GM23338 (cell line): Measurements from ENCODE around the gene OSBPL1A. TPM values are rescaled to one million over a fixed set of nuclear protein-coding genes. Genes with fewer than 3 reads are reported as not detected.

Experiments
- ATAC-seq: fragments of 200-7000 bp; cut with Tn5 transposase; 3 replicates; pipeline ENCODE4 v1.9.1; 2020
- DNase-seq: peaks from one replicate; pipeline ENCODE4 v3.0.0-alpha.2; 2015; ENCODE audit warnings: low spot score
- H2AFZ ChIP-seq: fragments of 200-600 bp; sonication (generic); 2 replicates; pipeline ENCODE4 v1.8.0; 2016; ENCODE audit warnings: antibody characterized with exemption, mild to moderate bottlenecking, moderate library complexity
- H3F3A ChIP-seq: fragments of 200-600 bp; sonication (generic); replicated peaks from 2 replicates; pipeline ENCODE4 v1.8.0; 2017; ENCODE audit warnings: antibody characterized with exemption, mixed run types, low read depth
- H3K27ac ChIP-seq: fragments of 200-600 bp; sonication (generic); 2 replicates; pipeline ENCODE4 v1.6.1; 2016; ENCODE audit warnings: low read depth
- H3K27me3 ChIP-seq: fragments of 200-600 bp; sonication (generic); 2 replicates; pipeline ENCODE4 v1.8.0; 2016; ENCODE audit warnings: mild to moderate bottlenecking, mixed run types, moderate library complexity; ENCODE audit not compliant: insufficient read depth
- H3K36me3 ChIP-seq: fragments of 200-600 bp; sonication (generic); 2 replicates; pipeline ENCODE4 v1.8.0; 2016; ENCODE audit warnings: mild to moderate bottlenecking; ENCODE audit not compliant: insufficient read depth
- H3K4me1 ChIP-seq: fragments of 200-600 bp; sonication (generic); 2 replicates; pipeline ENCODE4 v1.8.0; 2016; ENCODE audit warnings: mild to moderate bottlenecking, moderate library complexity; ENCODE audit not compliant: insufficient read depth
- H3K4me2 ChIP-seq: fragments of 200-600 bp; sonication (generic); 2 replicates; pipeline ENCODE4 v1.7.1; 2017; ENCODE audit warnings: mixed run types
- H3K4me3 ChIP-seq: fragments of 200-600 bp; sonication (generic); 2 replicates; pipeline ENCODE4 v1.6.1; 2016; ENCODE audit warnings: mixed run types
- H3K79me2 ChIP-seq: fragments of 200-600 bp; sonication (generic); replicated peaks from 2 replicates; pipeline ENCODE4 v1.8.0; 2017; ENCODE audit warnings: mild to moderate bottlenecking; ENCODE audit not compliant: insufficient read depth
- H3K9me2 ChIP-seq: fragments of 200-600 bp; sonication (generic); 2 replicates; pipeline ENCODE4 v1.8.0; 2017; ENCODE audit not compliant: insufficient read depth
- H4K20me1 ChIP-seq: fragments of 200-600 bp; sonication (generic); replicated peaks from 2 replicates; pipeline ENCODE4 v1.8.0; 2017; ENCODE audit warnings: mild to moderate bottlenecking; ENCODE audit not compliant: insufficient read depth
- H3K27ac Mint-ChIP-seq: 2 replicates; pipeline ENCODE4 v1.8.0; 2020; ENCODE audit warnings: inconsistent platforms, mild to moderate bottlenecking, moderate library complexity, mixed read lengths
- H3K27me3 Mint-ChIP-seq: 3 replicates; pipeline ENCODE4 v1.8.0; 2022; ENCODE audit warnings: low read depth, mild to moderate bottlenecking, moderate library complexity, mixed read lengths, inconsistent platforms; ENCODE audit not compliant: insufficient read depth, poor library complexity
- H3K36me3 Mint-ChIP-seq: 3 replicates; pipeline ENCODE4 v1.8.0; 2021; ENCODE audit warnings: low read depth, mild to moderate bottlenecking, inconsistent platforms, moderate library complexity, mixed read lengths
- H3K4me1 Mint-ChIP-seq: 3 replicates; pipeline ENCODE4 v1.8.0; 2020; ENCODE audit warnings: mild to moderate bottlenecking, inconsistent platforms, mixed read lengths
- H3K4me3 Mint-ChIP-seq: 3 replicates; pipeline ENCODE4 v1.8.0; 2021; ENCODE audit warnings: moderate library complexity, mild to moderate bottlenecking, inconsistent platforms, mixed read lengths
- H3K9me3 Mint-ChIP-seq: 3 replicates; pipeline ENCODE4 v1.8.0; 2020; ENCODE audit warnings: moderate library complexity, mild to moderate bottlenecking, inconsistent platforms, mixed read lengths
- CREB1 ChIP-seq: fragments of 250-450 bp; sonication (Bioruptor Pico); IDR thresholded peaks from 2 replicates; pipeline ENCODE4 v1.5.0; 2020; ENCODE audit warnings: low read depth, mild to moderate bottlenecking, moderate library complexity
- EZH2 ChIP-seq: fragments of 200-600 bp; sonication (generic); IDR thresholded peaks from one replicate; pipeline ENCODE4 v1.8.0; 2017; ENCODE audit warnings: antibody characterized with exemption, mild to moderate bottlenecking, low read depth; ENCODE audit not compliant: unreplicated experiment
- EZH2phosphoT487 ChIP-seq: fragments of 200-600 bp; sonication (generic); IDR thresholded peaks from one replicate; pipeline ENCODE4 v1.8.1; 2018; ENCODE audit warnings: antibody characterized with exemption; ENCODE audit not compliant: unreplicated experiment
- JUNB ChIP-seq: IDR thresholded peaks from one replicate; pipeline ENCODE4 v1.6.1; 2016; ENCODE audit warnings: antibody characterized with exemption; ENCODE audit not compliant: unreplicated experiment
- NANOG ChIP-seq: IDR thresholded peaks from 2 replicates; pipeline ENCODE4 v1.6.1; 2016; ENCODE audit warnings: antibody characterized with exemption, borderline replicate concordance
- POLR2AphosphoS5 ChIP-seq: IDR thresholded peaks from 2 replicates; pipeline ENCODE4 v1.6.1; 2016; ENCODE audit warnings: antibody characterized with exemption, low read depth
- REST ChIP-seq: IDR thresholded peaks from one replicate; pipeline ENCODE4 v1.6.1; 2018; ENCODE audit warnings: antibody characterized with exemption; ENCODE audit not compliant: unreplicated experiment
- STAT1 ChIP-seq: IDR thresholded peaks from one replicate; pipeline ENCODE4 v1.6.1; 2016; ENCODE audit warnings: antibody characterized with exemption; ENCODE audit not compliant: unreplicated experiment
- ZNF114 ChIP-seq: fragments of 250-450 bp; sonication (Bioruptor Pico); IDR thresholded peaks from 2 replicates; pipeline ENCODE4 v1.5.0; 2020; ENCODE audit warnings: mild to moderate bottlenecking, moderate library complexity
- ZNF331 ChIP-seq: fragments of 250-450 bp; sonication (Bioruptor Pico); IDR thresholded peaks from 2 replicates; pipeline ENCODE4 v1.5.0; 2020; ENCODE audit warnings: low read depth, mild to moderate bottlenecking, moderate library complexity
- ZNF462 ChIP-seq: fragments of 250-450 bp; sonication (Bioruptor Pico); IDR thresholded peaks from 2 replicates; pipeline ENCODE4 v1.5.0; 2020; ENCODE audit warnings: mild to moderate bottlenecking, moderate library complexity
- polyA plus RNA-seq: library from polyadenylated mRNA; unstranded; fragments of >200 nt; fragmentation: Nextera tagmentation; extraction: Ambion mirVana; gene quantifications from 2 replicates; pipeline ENCODE4 v1.2.1, GENCODE V29; 2016
- total RNA-seq: library from RNA; depleted of rRNA; stranded (reverse); fragments of >200 nt; shearing (Covaris generic); gene quantifications from 2 replicates; pipeline ENCODE4 v1.2.3, GENCODE V29; 2014
- TF ChIP-seq, protein P1 (sequence below), 2 experiments: fragments of 200-600 bp in 1 of 2; sonication (generic) in 1 of 2; conservative IDR thresholded peaks; 2 replicates each; pipeline versions ENCODE4 v1.5.1 to v1.6.1; 2016 to 2017; ENCODE audit warnings: antibody characterized with exemption in 2 of 2, low read depth in 2 of 2, mild to moderate bottlenecking in 2 of 2, moderate library complexity in 1 of 2
- TF ChIP-seq, protein P2 (sequence below): IDR thresholded peaks from 2 replicates; pipeline ENCODE4 v1.6.1; 2016; ENCODE audit warnings: antibody characterized with exemption

Gene OSBPL1A
- total and polyA plus RNA-seq, 2 experiments from 2014 or later = 55.6 to 71.4 TPM

- no peak overlapping the region for H3K4me3 Mint-ChIP-seq
- peaks cover 32% of the 10 kb centered on the region for H3K4me1 ChIP-seq
- no peaks in the 10 kb centered on the region for H3K9me3 Mint-ChIP-seq
- H3F3A ChIP-seq = no peaks in the 10 kb centered on the region
- ATAC-seq (no peak), DNase-seq (no peak)
- no peak overlapping the region for H3K27ac Mint-ChIP-seq
- no peaks in the 10 kb centered on the region for H3K27me3 ChIP-seq
- no peak overlapping the region for H2AFZ ChIP-seq
- no peak overlapping the region for H3K4me2 ChIP-seq
- peaks cover 76% of the 10 kb centered on the region for H3K79me2 ChIP-seq
- peaks cover 9% of the 10 kb centered on the region for H3K36me3 Mint-ChIP-seq
- no peak for TF ChIP-seq ZNF331
- TF ChIP-seq ZNF462 (CRISPR knock-in tag) = no peak
- no peak for TF ChIP-seq CREB1 (CRISPR knock-in tag)
- no peak for TF ChIP-seq ZNF114 (CRISPR knock-in tag)
- no peak for TF ChIP-seq NANOG
- TF ChIP-seq, protein P1, sequence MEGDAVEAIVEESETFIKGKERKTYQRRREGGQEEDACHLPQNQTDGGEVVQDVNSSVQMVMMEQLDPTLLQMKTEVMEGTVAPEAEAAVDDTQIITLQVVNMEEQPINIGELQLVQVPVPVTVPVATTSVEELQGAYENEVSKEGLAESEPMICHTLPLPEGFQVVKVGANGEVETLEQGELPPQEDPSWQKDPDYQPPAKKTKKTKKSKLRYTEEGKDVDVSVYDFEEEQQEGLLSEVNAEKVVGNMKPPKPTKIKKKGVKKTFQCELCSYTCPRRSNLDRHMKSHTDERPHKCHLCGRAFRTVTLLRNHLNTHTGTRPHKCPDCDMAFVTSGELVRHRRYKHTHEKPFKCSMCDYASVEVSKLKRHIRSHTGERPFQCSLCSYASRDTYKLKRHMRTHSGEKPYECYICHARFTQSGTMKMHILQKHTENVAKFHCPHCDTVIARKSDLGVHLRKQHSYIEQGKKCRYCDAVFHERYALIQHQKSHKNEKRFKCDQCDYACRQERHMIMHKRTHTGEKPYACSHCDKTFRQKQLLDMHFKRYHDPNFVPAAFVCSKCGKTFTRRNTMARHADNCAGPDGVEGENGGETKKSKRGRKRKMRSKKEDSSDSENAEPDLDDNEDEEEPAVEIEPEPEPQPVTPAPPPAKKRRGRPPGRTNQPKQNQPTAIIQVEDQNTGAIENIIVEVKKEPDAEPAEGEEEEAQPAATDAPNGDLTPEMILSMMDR (conservative IDR thresholded peaks at IDR 0.05; ENCODE audit: low read depth in 2 of 2) = no peak
- TF ChIP-seq EZH2phosphoT487 = no peak
- no peak for TF ChIP-seq JUNB
- TF ChIP-seq POLR2AphosphoS5 = no peak
- no peak for TF ChIP-seq STAT1
- TF ChIP-seq EZH2 = no peak
- TF ChIP-seq, protein P2, sequence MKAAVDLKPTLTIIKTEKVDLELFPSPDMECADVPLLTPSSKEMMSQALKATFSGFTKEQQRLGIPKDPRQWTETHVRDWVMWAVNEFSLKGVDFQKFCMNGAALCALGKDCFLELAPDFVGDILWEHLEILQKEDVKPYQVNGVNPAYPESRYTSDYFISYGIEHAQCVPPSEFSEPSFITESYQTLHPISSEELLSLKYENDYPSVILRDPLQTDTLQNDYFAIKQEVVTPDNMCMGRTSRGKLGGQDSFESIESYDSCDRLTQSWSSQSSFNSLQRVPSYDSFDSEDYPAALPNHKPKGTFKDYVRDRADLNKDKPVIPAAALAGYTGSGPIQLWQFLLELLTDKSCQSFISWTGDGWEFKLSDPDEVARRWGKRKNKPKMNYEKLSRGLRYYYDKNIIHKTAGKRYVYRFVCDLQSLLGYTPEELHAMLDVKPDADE = no peak
- no peak for TF ChIP-seq REST
- no peaks in the 10 kb centered on the region for H3K36me3 ChIP-seq
- H3K4me1 Mint-ChIP-seq = peaks cover 44% of the 10 kb centered on the region
- H3K27me3 Mint-ChIP-seq = peaks cover 2% of the 10 kb centered on the region
- no peak overlapping the region for H3K4me3 ChIP-seq
- no peaks in the 10 kb centered on the region for H3K9me2 ChIP-seq
- H4K20me1 ChIP-seq = no peaks in the 10 kb centered on the region; the same call in 1 of the 2 replicates
- H3K27ac ChIP-seq = no peak overlapping the region
These were observed 129.7 kb downstream of the OSBPL1A start for GRCh38 chr18:24267878-24268277.
